OCI-LY1 (cell line): ENCODE measurements around the gene IGF1.

ENCODE experiments used
- CTCF ChIP-seq: fragments of 200-600 bp; sonication (generic), shearing (Covaris generic); IDR thresholded peaks from 2 replicates; pipeline ENCODE4 v1.5.1; 2017; ENCODE audit warnings: mild to moderate bottlenecking, antibody characterized with exemption, low read length, moderate library complexity, mixed read lengths
- EZH2 ChIP-seq: fragments of 200-600 bp; sonication (generic), shearing (Covaris generic); IDR thresholded peaks from 2 replicates; pipeline ENCODE4 v1.8.0; 2017; ENCODE audit warnings: borderline replicate concordance, mixed run types, mild to moderate bottlenecking, antibody characterized with exemption, low read length, moderate library complexity, mixed read lengths

GRCh38 chr12:102441077-102441596 lies 39.2 kb downstream of the IGF1 start:
- TF ChIP-seq CTCF (no peak), EZH2 (no peak)
